HCT116 (cell line): ENCODE results near the gene RNF217. TPM values are rescaled to one million over a fixed set of nuclear protein-coding genes. Genes with fewer than 3 reads are reported as not detected.

Experiments used
- ATAC-seq: fragments of 200-7000 bp; cut with Tn5 transposase; 2 replicates; pipeline ENCODE4 v1.9.1; 2020; ENCODE audit warnings: mild to moderate bottlenecking, moderate library complexity
- BruUV-seq: library from RNA; stranded (reverse); fragments of 400-500 nt; replicated peaks from 2 replicates; lab custom pipeline; 2021; lab: Mats Ljungman, UMichigan
- CTCF ChIA-PET: fragments of 300-600 bp; sonication (Branson Sonifier 250); formaldehyde crosslinking; loops from one replicate; lab custom pipeline; 2021; ENCODE audit warnings: antibody characterized with exemption; lab: Charles Lee
- POLR2A ChIA-PET: fragments of 300-600, 350-600 bp; sonication (Branson Sonifier 250); formaldehyde crosslinking; loops from one replicate; lab custom pipeline; 2021; ENCODE audit warnings: antibody characterized with exemption; lab: Charles Lee
- RAD21 ChIA-PET, 2 experiments: fragments of 300-600 bp; sonication (Branson Sonifier 250); formaldehyde crosslinking; loops; one replicate each; lab custom pipeline; 2023; ENCODE audit warnings: low total read pairs in 2 of 2; ENCODE audit not compliant: uncharacterized antibody in 2 of 2, unreplicated experiment in 2 of 2, low non-redundant PET in 1 of 2; lab: Charles Lee
- DNase-seq: peaks from one replicate; pipeline ENCODE4 v3.0.0-alpha.2; 2010; ENCODE audit warnings: low read depth, low spot score
- H2AFZ ChIP-seq: fragments of 200-600 bp; shearing (Covaris generic), sonication (generic); 2 replicates; pipeline ENCODE4 v1.6.1; 2017; ENCODE audit warnings: low read depth, mixed run types, mixed read lengths, antibody characterized with exemption, low read length; ENCODE audit not compliant: poor library complexity, severe bottlenecking
- H3K27ac ChIP-seq: 2 replicates; pipeline ENCODE4 v1.5.1; 2012; ENCODE audit warnings: low read depth, low read length
- H3K27me3 ChIP-seq: fragments of 200-600 bp; sonication (generic); 2 replicates; pipeline ENCODE4 v1.6.1; 2016; ENCODE audit warnings: mixed run types, low read length, mixed read lengths; ENCODE audit not compliant: insufficient read depth
- H3K36me3 ChIP-seq, 2 experiments: fragments of 200-500 bp in 1 of 2; fragments of 200-600 bp in 1 of 2; sonication (Bioruptor generic) in 1 of 2; sonication (generic) in 1 of 2; 2 replicates each; pipeline versions ENCODE4 v1.5.1 to v1.6.1; 2014 to 2016; ENCODE audit warnings: low read length in 2 of 2, inconsistent platforms in 1 of 2, mixed read lengths in 1 of 2, mixed run types in 1 of 2; ENCODE audit not compliant: insufficient read depth in 2 of 2, control insufficient read depth in 1 of 2
- H3K4me1 ChIP-seq, 2 experiments: fragments of 200-600 bp in 1 of 2; sonication (generic) in 1 of 2; 2 replicates each; pipeline versions ENCODE4 v1.5.1 to v1.6.1; 2012 to 2017; ENCODE audit warnings: low read length in 2 of 2, inconsistent platforms in 1 of 2, mild to moderate bottlenecking in 1 of 2, mixed read lengths in 1 of 2, mixed run types in 1 of 2, moderate library complexity in 1 of 2; ENCODE audit not compliant: insufficient read depth in 2 of 2, control insufficient read depth in 1 of 2
- H3K4me2 ChIP-seq: fragments of 200-600 bp; sonication (generic); 2 replicates; pipeline ENCODE4 v1.6.1; 2017; ENCODE audit warnings: mixed run types, low read length, mixed read lengths
- H3K4me3 ChIP-seq, 2 experiments: fragments of 200-600 bp in 1 of 2; sonication (generic) in 1 of 2; replicated peaks in 1 of 2; 2 replicates each; pipeline ENCODE4 v1.5.1; 2011 to 2016; ENCODE audit warnings: low read length in 2 of 2, control low read depth in 1 of 2, low read depth in 1 of 2, mild to moderate bottlenecking in 1 of 2, mixed read lengths in 1 of 2, mixed run types in 1 of 2
- H3K79me2 ChIP-seq: fragments of 200-600 bp; sonication (generic); 2 replicates; pipeline ENCODE4 v1.6.1; 2017; ENCODE audit warnings: mild to moderate bottlenecking, mixed run types, low read length, moderate library complexity, mixed read lengths; ENCODE audit not compliant: insufficient read depth
- H3K9ac ChIP-seq: fragments of 200-600 bp; sonication (generic); 2 replicates; pipeline ENCODE4 v1.6.1; 2016; ENCODE audit warnings: low read length, mixed read lengths
- H3K9me2 ChIP-seq: fragments of 200-600 bp; sonication (generic), shearing (Covaris generic); 2 replicates; pipeline ENCODE4 v1.6.1; 2017; ENCODE audit warnings: mixed run types, mild to moderate bottlenecking, moderate library complexity; ENCODE audit not compliant: insufficient read depth
- H3K9me3 ChIP-seq, 2 experiments: fragments of 200-500 bp in 1 of 2; fragments of 200-600 bp in 1 of 2; sonication (Bioruptor generic) in 1 of 2; sonication (generic) in 1 of 2; 2 replicates each; pipeline ENCODE4 v1.6.1; 2014 to 2017; ENCODE audit warnings: low read length in 2 of 2, mixed read lengths in 2 of 2, inconsistent platforms in 1 of 2, low read depth in 1 of 2, mild to moderate bottlenecking in 1 of 2, mixed run types in 1 of 2, moderate library complexity in 1 of 2; ENCODE audit not compliant: control insufficient read depth in 1 of 2, insufficient read depth in 1 of 2
- H4K20me1 ChIP-seq: fragments of 200-600 bp; sonication (generic), shearing (Covaris generic); 2 replicates; pipeline ENCODE4 v1.6.1; 2017; ENCODE audit warnings: mixed run types, mild to moderate bottlenecking, moderate library complexity; ENCODE audit not compliant: insufficient read depth
- CBX3 ChIP-seq: IDR thresholded peaks from 2 replicates; pipeline ENCODE4 v1.6.1; 2012; ENCODE audit warnings: low read depth
- CEBPB ChIP-seq: IDR thresholded peaks from 2 replicates; pipeline ENCODE4 v1.6.1; 2012; ENCODE audit warnings: low read depth
- EGR1 ChIP-seq: IDR thresholded peaks from 2 replicates; pipeline ENCODE4 v1.6.1; 2012; ENCODE audit warnings: low read depth
- ELF1 ChIP-seq: IDR thresholded peaks from 2 replicates; pipeline ENCODE4 v1.6.1; 2012; ENCODE audit warnings: low read depth, borderline replicate concordance
- EZH2 ChIP-seq: fragments of 200-600 bp; sonication (generic); IDR thresholded peaks from 2 replicates; pipeline ENCODE4 v1.6.1; 2017; ENCODE audit warnings: antibody characterized with exemption, mixed run types
- FOSL1 ChIP-seq: IDR thresholded peaks from 2 replicates; pipeline ENCODE4 v1.6.1; 2012; ENCODE audit warnings: low read depth
- JUND ChIP-seq: IDR thresholded peaks from 2 replicates; pipeline ENCODE4 v1.6.1; 2012
- POLR2AphosphoS5 ChIP-seq: IDR thresholded peaks from 2 replicates; pipeline ENCODE4 v1.6.1; 2011; ENCODE audit warnings: mild to moderate bottlenecking, low read depth, low read length, moderate library complexity
- RAD21 ChIP-seq: IDR thresholded peaks from 2 replicates; pipeline ENCODE4 v1.6.1; 2012; ENCODE audit warnings: low read depth, mild to moderate bottlenecking
- SIN3A ChIP-seq: IDR thresholded peaks from 2 replicates; pipeline ENCODE4 v1.6.1; 2012; ENCODE audit warnings: low read depth
- SP1 ChIP-seq: IDR thresholded peaks from 2 replicates; pipeline ENCODE4 v1.6.1; 2012; ENCODE audit warnings: low read depth
- TCF7L2 ChIP-seq: IDR thresholded peaks from 2 replicates; pipeline ENCODE4 v1.7.0; 2011; ENCODE audit warnings: borderline replicate concordance, inconsistent platforms; ENCODE audit not compliant: insufficient read depth, insufficient read length; ENCODE audit errors: extremely low read depth
- YY1 ChIP-seq: IDR thresholded peaks from 2 replicates; pipeline ENCODE4 v1.6.1; 2011; ENCODE audit warnings: low read length, low read depth, moderate library complexity, mild to moderate bottlenecking; ENCODE audit not compliant: insufficient replicate concordance; ENCODE audit errors: extremely low read depth
- ZFX ChIP-seq: fragments of 450-650 bp; IDR thresholded peaks from 2 replicates; pipeline ENCODE4 v1.6.1; 2017
- ZNF274 ChIP-seq: fragments of 200-500 bp; sonication (Bioruptor generic); IDR thresholded peaks from 2 replicates; pipeline ENCODE4 v1.6.1; 2014; ENCODE audit warnings: mild to moderate bottlenecking, low read depth, low read length, inconsistent platforms
- intact Hi-C: fragments of 100-400 bp; cut with micrococcal nuclease; formaldehyde crosslinking; loops from 2 replicates; pipeline ENCODE4 v1.10.0; 2022
- total RNA-seq: library from RNA; stranded (reverse); gene quantifications from one replicate; pipeline ENCODE4 v1.2.1, GENCODE V29; 2021; ENCODE audit not compliant: unreplicated experiment
- TF ChIP-seq, protein P1 (sequence below): IDR thresholded peaks from 2 replicates; pipeline ENCODE4 v1.6.1; 2012; ENCODE audit warnings: low read depth
- TF ChIP-seq, protein P2 (sequence below): IDR thresholded peaks from 2 replicates; pipeline ENCODE4 v1.6.1; 2012

Gene RNF217
- total RNA-seq, 1 experiment from 2014 or later = 20.4 TPM

DNA sequence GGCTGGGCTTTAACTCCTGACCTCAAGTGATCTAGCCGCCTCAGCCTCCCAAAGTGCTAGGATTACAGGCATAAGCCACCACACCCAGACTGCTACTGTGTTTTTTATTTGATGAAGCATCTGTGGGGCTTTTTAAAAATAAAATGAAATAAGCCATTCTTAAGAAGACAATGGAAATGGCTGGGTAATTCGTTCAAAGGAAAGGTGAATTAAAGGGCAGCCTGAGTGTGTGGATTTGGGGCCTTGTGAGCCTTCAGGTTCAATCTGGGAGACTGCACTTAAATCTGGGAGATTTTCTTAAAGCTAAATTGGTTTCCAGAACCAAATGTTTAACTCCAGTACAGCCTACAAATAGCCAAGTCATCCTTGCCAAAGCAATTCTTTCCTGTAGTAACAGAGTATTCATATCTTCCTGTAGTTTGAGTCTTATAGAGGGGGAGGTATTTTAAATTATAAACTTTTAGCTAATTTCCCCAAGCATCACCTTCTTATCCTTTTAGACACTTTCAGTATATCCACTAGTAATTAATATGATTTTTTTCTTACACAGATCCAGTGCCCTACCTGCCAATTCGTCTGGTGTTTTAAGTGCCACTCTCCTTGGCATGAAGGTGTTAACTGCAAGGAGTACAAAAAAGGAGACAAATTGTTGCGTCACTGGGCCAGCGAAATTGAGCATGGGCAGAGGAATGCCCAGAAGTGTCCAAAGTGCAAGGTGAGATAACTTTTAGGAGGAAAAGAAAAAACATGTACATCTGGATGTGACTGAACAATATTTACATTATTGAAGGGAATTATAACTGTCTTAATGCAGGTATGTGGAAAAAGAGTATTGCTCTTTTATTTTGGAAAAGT, 95.4 kb downstream of the RNF217 start:
- intact Hi-C loops = no loop called here
- ATAC-seq = no peak
- Histone ChIP-seq H4K20me1 (no peaks in the 10 kb centered on the region), H3K4me1 (no peaks in the 10 kb centered on the region), H3K79me2 (no peaks in the 10 kb centered on the region), H3K27me3 (no peaks in the 10 kb centered on the region), H3K9me3 (no peaks in the 10 kb centered on the region), H3K9me2 (no peaks in the 10 kb centered on the region), H3K9ac (no peak overlapping the region)
- CTCF ChIA-PET = no interaction called here
- POLR2A ChIA-PET = no interaction called here
- DNase-seq = no peak
- no TSS peak for BruUV-seq
- TF ChIP-seq CEBPB = no peak
- TF ChIP-seq POLR2AphosphoS5 = no peak
- TF ChIP-seq EZH2 = no peak
- no peak for TF ChIP-seq EGR1
- TF ChIP-seq, all 23 proteins: peak for 0
- RAD21 ChIA-PET = no interaction called here
- Histone ChIP-seq H3K4me3 (no peak overlapping the region), H3K27ac (no peak overlapping the region), H2AFZ (no peak overlapping the region), H3K4me2 (no peak overlapping the region), H3K36me3 (no peaks in the 10 kb centered on the region)

DNA sequence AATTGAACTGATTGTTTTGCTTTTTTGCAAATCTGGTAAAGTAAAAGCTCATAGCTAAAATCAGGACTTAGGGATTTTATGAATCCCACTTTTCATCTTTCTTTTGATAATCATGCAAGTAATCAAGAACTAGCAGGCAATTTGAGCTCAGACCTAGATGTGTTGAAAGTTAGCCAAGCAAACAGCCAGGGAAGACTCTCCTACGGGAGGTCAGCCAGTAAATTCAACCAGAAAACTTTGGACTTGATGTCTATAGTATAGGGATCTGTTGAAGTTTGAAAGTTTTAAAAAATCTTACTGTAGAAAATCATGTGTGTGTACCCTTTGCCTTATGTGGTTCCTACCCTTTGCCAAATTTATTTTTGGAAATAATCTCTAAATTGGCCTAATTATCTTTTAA, 96.3 kb downstream of the RNF217 start:
- Histone ChIP-seq H3K4me1 (no peaks in the 10 kb centered on the region), H3K9me2 (no peaks in the 10 kb centered on the region), H3K4me2 (no peak overlapping the region)
- DNase-seq = no peak
- TF ChIP-seq, protein P1, sequence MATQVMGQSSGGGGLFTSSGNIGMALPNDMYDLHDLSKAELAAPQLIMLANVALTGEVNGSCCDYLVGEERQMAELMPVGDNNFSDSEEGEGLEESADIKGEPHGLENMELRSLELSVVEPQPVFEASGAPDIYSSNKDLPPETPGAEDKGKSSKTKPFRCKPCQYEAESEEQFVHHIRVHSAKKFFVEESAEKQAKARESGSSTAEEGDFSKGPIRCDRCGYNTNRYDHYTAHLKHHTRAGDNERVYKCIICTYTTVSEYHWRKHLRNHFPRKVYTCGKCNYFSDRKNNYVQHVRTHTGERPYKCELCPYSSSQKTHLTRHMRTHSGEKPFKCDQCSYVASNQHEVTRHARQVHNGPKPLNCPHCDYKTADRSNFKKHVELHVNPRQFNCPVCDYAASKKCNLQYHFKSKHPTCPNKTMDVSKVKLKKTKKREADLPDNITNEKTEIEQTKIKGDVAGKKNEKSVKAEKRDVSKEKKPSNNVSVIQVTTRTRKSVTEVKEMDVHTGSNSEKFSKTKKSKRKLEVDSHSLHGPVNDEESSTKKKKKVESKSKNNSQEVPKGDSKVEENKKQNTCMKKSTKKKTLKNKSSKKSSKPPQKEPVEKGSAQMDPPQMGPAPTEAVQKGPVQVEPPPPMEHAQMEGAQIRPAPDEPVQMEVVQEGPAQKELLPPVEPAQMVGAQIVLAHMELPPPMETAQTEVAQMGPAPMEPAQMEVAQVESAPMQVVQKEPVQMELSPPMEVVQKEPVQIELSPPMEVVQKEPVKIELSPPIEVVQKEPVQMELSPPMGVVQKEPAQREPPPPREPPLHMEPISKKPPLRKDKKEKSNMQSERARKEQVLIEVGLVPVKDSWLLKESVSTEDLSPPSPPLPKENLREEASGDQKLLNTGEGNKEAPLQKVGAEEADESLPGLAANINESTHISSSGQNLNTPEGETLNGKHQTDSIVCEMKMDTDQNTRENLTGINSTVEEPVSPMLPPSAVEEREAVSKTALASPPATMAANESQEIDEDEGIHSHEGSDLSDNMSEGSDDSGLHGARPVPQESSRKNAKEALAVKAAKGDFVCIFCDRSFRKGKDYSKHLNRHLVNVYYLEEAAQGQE = no peak
- TF ChIP-seq, protein P2, sequence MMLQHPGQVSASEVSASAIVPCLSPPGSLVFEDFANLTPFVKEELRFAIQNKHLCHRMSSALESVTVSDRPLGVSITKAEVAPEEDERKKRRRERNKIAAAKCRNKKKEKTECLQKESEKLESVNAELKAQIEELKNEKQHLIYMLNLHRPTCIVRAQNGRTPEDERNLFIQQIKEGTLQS = no peak
- TF ChIP-seq POLR2AphosphoS5 = no peak
- no peak for TF ChIP-seq ELF1
- TF ChIP-seq ZFX = no peak
- no peak for TF ChIP-seq RAD21
- no peak for TF ChIP-seq ZNF274
- TF ChIP-seq SP1 = no peak
- TF ChIP-seq TCF7L2 = no peak
- TF ChIP-seq YY1 = no peak
- TF ChIP-seq JUND = no peak
- no peak for TF ChIP-seq EGR1
- no peak for TF ChIP-seq CBX3
- no peak for TF ChIP-seq FOSL1
- TF ChIP-seq SIN3A = no peak
- TF ChIP-seq, all 23 proteins: peak for 0
- no peak overlapping the region for H3K9ac ChIP-seq
- H3K79me2 ChIP-seq = no peaks in the 10 kb centered on the region
- no peaks in the 10 kb centered on the region for H3K9me3 ChIP-seq
- no peak for ATAC-seq
- no peaks in the 10 kb centered on the region for H4K20me1 ChIP-seq
- no peaks in the 10 kb centered on the region for H3K36me3 ChIP-seq
- ChIA-PET RAD21 (no interaction called here), POLR2A (no interaction called here), CTCF (no interaction called here)
- no peak overlapping the region for H2AFZ ChIP-seq
- BruUV-seq = no TSS peak
- H3K27ac ChIP-seq = no peak overlapping the region
- no peaks in the 10 kb centered on the region for H3K27me3 ChIP-seq
- intact Hi-C loops = no loop called here
- H3K4me3 ChIP-seq = no peak overlapping the region
